GM10847 (cell line): Measurements from ENCODE around the gene PUM2.

ENCODE experiments used
- POLR2A ChIP-seq: IDR thresholded peaks from 2 replicates; pipeline ENCODE4 v1.6.1; 2011; ENCODE audit not compliant: insufficient read length; ENCODE audit errors: extremely low read depth

PUM2 gene

DNA sequence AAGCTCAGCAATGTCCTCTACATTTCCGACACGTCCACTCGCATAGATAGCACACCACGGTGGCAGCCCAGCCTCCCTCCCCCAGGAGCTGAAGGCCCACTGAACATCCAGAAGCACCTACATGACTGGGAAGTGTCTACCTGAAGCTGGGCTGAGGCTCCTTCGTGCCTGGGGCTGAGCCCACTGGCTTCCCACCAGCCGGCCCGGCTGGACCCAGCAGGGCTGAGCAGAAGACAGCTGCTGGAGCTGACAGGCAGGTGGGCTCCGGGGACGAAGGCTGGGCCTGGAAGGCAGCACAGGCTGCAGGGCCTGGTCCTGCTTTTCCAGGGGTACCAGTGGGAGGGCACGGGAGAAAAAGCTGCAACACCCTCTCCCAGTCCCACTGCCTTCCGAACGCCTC is 139.2 kb downstream of the PUM2 start:
- TF ChIP-seq POLR2A = no peak

DNA sequence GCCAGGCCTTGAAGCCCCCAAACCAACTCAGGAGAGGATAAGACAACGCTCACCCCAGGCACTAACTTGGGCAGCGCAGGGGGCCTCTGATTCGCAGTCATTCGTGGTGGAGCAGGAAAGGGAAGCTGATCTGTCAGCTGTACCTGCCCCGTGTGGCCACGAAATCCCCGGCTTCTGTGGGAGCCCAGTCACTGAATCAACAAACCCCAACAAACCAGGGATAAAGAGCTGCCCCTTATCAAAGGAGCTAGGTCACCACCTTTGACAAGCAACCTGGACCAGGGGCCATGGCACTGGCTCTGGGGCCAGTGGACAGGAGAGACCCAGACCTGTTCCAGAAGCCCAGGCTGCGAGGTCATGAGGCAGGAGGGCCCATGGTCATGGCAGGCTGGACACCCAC is 140.2 kb downstream of the PUM2 start:
- TF ChIP-seq POLR2A = no peak

DNA sequence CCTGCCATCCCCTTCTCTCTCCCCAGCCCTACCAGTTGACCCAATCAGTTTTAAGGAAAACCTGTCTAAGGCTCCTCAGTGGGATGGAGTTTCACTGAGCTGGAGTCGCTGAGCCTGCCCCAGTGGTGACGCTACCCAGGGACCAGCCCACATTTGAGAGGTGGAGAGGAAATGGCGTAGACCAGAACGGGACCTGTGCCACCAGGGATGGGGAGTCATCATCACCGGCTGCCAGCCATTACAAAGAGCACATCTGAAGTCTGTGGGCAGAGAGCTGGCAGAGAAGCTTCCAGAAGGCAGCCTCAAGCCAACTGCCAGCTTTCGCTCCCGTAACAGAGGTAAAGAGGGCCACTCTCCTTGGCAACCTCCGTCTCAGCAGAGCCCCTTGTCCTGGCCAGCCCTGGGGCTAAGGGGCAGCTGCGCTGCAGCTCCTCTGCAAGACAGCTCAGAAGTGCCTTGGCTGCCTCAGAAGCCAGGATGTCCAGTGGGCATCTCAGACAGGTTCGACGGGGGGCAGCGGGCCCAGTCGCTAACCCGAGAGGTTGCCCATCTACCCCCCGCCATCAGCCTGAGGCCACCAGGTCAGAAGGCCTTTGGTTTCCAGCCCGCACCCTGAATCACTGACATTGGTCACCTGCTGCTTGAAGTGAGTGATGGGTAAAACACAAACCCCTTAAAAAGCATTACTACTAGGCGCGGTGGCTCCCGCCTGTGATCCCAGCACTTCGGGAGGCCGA is 141.1 kb downstream of the PUM2 start:
- no peak for TF ChIP-seq POLR2A

DNA sequence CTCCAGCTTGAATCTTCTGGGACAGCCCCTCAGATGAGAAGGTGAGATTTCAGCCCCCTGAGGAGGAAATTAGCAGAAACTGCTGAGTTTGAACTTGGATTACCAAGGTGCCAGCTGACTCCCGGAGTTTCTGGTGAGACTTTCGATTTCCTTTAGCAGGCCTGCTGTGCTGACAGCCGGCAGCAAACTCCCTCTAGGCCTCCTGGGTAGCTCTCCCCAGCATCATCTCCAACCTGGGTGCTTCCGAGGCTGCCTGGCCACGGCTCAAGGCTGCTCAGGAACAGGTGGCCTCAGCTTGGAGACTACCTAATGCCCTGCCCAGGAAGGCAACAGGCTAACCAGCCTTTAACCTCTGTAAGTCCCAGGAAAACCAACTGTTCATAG is 142.2 kb downstream of the PUM2 start:
- no peak for TF ChIP-seq POLR2A

DNA sequence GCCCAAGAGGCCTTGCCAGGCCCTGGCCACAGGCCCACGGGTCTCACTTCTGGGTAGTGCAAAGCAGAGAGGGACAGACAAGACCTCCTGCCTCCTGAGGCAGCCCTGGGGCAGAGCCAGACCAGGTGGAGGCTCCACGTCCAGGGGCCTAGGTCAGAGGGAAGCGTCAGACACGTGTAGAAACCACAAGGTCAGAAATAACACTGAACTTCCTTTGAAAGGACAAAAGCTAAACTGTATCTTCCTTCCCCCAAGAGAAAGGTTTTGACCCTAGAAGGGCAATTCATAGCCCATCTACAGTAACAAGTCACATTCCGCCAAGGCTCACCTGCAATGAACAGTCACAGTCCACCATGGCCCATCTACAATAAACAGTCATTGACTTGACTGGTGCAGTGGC is 143.6 kb downstream of the PUM2 start:
- no peak for TF ChIP-seq POLR2A

DNA sequence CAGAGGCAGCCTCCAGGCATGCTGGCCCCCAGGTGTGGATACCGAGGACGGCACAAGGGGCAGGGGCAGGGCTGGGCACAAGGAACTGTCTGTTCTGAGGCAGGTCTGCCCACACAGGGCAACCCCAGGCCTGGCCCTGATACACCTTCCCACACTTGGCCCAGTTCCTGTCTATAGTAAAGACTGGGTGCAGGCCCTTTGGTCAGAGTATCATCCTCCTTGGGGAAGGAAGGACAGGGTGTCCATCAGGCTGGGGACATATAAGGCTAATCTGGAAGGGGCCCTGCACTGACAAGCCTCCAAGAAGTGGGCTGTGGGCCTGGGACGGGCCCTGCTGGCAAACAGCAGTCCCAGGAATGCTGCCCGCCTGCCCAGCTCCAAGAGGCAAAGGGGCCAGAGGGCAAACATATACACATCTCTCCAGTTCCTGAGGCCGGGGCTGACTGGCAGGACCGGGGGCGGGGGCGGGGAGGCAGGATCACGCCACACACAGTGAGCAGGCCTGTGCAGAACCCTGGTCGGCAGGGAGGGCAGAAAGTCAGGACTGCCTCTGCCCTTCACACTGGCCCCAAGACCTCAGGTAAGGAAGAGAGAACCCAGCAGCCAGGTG is 144.6 kb downstream of the PUM2 start:
- TF ChIP-seq POLR2A = no peak

DNA sequence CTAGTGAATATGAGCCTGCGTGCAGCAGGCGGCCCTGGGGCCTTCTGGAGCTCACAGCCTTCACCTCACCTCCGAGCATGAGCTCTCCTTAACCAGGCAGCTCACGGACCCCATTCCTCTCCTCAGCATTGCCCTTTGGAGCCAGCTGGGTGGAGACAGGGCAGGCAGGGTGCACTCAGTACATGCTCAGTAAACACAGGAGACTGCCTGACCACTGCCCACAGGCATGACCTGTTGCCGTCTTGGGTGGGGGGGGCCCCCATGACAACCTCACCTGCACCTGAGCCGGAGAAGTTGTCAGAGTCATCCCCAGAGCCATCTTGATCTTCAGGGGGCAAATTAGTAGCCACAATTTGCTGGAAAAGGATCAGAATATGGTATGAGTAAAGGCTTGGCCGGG is 145.6 kb downstream of the PUM2 start:
- no peak for TF ChIP-seq POLR2A

DNA sequence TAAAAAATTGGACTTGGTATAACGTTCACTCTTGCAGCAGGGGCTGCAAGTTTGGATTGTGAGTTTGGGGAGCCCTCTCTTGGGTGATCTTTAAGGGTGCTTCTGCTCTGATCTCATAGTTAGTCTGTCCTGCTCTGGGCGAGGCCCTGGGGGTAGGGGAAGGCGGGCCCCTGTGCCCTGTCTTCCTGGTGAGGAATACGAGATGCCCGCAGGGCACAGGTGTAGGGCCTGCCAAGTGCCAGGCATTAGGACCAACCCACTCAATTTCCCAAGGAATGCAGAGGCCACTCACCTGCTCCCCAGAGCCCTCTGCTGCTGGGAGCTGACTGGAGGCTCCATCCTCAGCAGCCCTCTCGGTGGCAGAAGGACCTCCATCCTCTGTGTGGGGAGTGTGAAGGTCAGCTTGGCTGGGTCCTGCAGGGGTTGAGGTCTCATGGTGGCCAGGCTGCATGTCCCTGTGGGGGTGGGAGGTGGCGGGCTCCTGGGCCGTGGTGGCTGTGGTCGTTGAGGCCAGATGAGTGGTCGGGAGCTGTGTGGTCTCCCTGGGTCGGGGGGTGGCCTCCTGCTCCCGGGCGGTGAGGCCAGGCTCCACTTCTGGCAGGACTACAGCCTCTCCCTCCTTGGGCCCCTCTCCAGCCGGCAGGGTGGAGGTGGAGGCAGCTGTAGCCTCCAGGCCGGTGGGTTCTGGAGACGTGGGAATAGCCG is 147.0 kb downstream of the PUM2 start:
- no peak for TF ChIP-seq POLR2A

DNA sequence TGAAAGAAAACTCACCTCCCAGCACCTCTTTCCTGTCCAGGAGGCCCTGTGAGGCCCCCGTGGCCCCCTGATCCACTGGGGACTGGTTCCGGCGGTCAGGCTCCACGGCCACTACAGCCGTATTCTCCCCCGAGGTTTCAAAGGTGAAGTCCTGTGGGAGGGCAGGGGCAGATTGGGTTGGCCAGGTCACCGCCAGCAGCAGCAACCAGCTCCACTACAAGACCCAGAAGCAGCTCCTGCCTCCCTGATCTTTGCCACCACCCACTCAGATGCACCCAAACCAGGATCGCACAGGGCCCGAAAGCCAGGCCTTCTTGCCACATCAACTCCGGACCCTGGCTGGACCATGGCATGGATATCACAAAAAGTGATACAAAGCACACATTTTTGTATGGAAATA is 147.6 kb downstream of the PUM2 start:
- no peak for TF ChIP-seq POLR2A

DNA sequence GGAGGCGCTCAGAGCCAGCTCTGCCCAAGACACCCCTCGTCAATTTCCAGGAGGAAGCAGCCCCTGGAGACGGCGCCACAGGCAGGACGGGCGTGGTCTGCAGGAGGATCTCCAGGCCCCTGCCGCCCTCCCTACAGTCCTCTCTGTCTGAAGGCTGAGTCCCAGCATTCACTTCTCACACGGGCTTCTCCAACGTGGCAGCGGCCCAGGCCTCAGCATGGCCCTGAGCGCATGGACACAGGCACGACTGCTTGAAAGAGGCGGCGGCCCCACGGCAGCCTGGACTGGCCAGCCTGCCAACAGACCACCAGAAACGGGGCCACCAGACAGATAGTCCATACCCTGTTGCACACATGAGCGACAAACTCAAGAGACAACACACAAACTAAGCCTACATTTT is 149.0 kb downstream of the PUM2 start:
- no peak for TF ChIP-seq POLR2A

DNA sequence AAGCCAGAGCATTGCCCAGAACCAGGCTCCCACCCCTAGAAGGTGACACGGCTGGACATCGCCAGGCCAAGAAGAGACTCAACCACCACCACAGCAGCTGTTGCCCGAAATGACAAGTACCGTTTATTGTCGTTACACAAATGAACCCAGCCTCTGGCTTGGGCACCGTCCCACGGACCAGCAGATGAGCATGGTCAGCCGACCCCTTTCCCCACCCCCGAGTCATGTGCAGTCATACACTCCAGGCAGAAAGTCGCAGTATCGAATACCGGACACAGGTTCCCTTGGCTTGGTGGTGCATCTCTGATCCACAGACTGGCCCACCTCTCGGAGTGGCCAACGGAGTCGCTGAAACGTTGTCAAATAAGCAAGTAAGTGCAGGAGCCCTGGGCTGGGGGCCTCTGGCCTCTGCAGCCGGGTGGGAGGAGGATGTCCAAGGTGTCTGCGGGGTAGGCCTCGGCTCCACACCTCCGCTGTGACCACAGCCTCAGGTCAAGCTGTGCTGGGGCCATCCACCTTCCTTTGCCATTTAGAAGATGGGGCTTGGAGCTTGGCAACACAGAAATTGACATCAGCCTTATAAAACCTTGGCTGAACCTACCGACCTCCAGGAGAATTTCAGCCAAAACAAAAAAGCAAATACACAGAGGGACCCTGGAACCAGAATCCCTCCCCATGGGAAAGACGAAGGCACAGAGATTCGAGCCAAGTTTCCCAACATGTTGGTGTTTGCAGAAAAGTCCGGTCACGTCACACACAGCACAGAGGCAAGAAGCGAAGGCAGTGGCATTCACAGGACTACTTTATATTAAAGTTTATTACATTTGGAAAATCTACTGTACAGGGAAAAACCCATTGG is 149.7 kb downstream of the PUM2 start:
- no peak for TF ChIP-seq POLR2A

DNA sequence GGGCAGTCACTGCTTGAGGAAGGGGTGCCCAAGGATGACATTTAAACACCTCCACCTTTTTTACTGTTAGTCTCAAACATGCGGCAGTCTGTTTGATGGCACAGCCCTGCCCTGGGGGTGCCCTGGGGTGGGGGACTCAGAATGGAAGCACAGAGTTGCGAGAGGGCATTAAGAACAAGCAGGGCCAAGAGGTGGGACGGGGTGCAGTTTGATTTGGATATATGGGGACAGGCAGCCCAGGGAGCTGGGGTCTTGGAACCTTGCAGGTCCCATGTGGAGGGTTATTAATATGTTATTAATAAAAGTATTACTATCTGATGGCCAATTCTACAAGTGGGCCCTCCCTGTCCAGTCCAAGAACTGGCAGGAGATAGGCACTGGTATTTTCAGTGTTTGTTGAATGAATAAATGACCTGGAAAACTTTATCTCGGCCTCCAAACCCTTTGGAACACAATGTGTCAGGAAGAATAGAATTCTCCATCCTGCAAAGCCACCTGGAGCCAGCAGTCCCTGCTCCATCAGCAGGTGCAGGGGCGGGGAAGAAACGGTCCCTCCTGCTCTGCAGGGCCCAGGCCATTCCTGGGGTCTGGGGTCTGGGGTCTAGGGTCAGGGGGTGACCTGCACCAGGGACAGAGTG is 150.9 kb downstream of the PUM2 start:
- TF ChIP-seq POLR2A = no peak

DNA sequence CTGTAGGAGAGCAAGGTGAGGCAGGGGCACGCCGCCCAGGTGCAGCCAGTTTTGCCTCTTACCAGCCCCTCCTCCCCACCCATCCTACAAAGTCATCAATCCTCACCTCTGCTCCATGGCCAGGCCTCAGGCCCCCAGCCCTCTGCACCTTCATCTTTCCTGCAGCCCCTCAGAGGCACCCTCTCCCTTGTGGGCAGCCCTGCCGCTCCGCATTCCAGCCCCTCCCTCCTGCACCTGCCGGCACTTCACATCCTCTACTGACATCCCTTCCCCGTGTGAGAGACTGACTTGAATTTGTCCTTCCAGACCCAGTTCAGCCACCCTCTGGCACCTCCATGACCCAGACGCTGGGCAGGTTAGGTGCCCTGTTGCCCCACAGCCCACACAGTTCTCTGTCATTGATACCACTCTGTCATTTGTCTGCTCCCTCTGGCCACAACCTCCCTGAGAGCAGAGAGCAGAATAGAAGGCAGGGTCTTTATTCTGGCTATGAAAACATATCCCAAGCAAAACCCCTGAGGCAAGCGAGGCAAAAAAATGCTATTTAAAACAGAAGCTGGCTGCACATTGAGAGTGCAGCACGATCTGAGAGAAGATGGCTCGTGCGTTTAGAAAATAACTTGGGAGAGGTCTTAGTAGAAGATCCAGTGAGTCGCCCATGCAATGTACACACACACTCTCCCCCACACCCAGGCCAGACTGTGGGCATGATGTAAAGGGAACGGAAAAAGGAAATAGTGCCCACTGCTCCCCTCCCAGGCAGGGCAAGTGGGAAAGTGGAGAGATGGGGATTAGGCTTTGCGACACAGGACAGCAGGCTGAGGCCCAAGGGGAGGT is 151.6 kb downstream of the PUM2 start:
- TF ChIP-seq POLR2A = no peak
